ENCODE measurements around the gene GAS7. TPM values are rescaled to one million over a fixed set of nuclear protein-coding genes. Genes with fewer than 3 reads are reported as not detected.

The GAS7 gene
- polyA plus RNA-seq, 4 donors = 14.1 to 55.7 (median 22.5) TPM

- DNase-seq (ENCODE audit: low read depth in 4 of 4, low spot score in 3 of 4) = no peak
Measured at GRCh38 chr17:10172778-10173177, 25.6 kb downstream of the GAS7 start.

- no peak for DNase-seq (ENCODE audit: low read depth in 4 of 4, low spot score in 3 of 4)
Measured at GRCh38 chr17:10172241-10172741, 26.1 kb downstream of the GAS7 start.

GRCh38 chr17:10171581-10171981 lies 26.8 kb downstream of the GAS7 start:
- no peak for DNase-seq (ENCODE audit: low read depth in 4 of 4, low spot score in 3 of 4)

- DNase-seq (ENCODE audit: low read depth in 4 of 4, low spot score in 3 of 4) = no peak
Measured at GRCh38 chr17:10171122-10171571, 27.3 kb downstream of the GAS7 start.

- no peak for DNase-seq (ENCODE audit: low read depth in 4 of 4, low spot score in 3 of 4)
Measured at GRCh38 chr17:10170233-10170632, 28.2 kb downstream of the GAS7 start.

GRCh38 chr17:10169290-10169689 lies 29.1 kb downstream of the GAS7 start:
- no peak for DNase-seq (ENCODE audit: low read depth in 4 of 4, low spot score in 3 of 4)

- no peak for DNase-seq (ENCODE audit: low read depth in 4 of 4, low spot score in 3 of 4)
Measured at GRCh38 chr17:10166176-10166935, 32.0 kb downstream of the GAS7 start.

GRCh38 chr17:10162096-10162495 lies 36.3 kb downstream of the GAS7 start:
- DNase-seq (ENCODE audit: low read depth in 4 of 4, low spot score in 3 of 4) = no peak

- DNase-seq (ENCODE audit: low read depth in 4 of 4, low spot score in 3 of 4) = no peak
Measured at GRCh38 chr17:10161386-10161785, 37.0 kb downstream of the GAS7 start.

- DNase-seq (ENCODE audit: low read depth in 4 of 4, low spot score in 3 of 4) = no peak
Measured at GRCh38 chr17:10156948-10157607, 41.3 kb downstream of the GAS7 start.

- no peak for DNase-seq (ENCODE audit: low read depth in 4 of 4, low spot score in 3 of 4)
Measured at GRCh38 chr17:10156599-10156947, 41.8 kb downstream of the GAS7 start.

- DNase-seq (ENCODE audit: low read depth in 4 of 4, low spot score in 3 of 4) = no peak
Measured at GRCh38 chr17:10156077-10156435, 42.4 kb downstream of the GAS7 start.

GRCh38 chr17:10155371-10156076 lies 42.9 kb downstream of the GAS7 start:
- no peak for DNase-seq (ENCODE audit: low read depth in 4 of 4, low spot score in 3 of 4)

GRCh38 chr17:10151667-10152496 lies 46.5 kb downstream of the GAS7 start:
- no peak for DNase-seq (ENCODE audit: low read depth in 4 of 4, low spot score in 3 of 4)

- DNase-seq (ENCODE audit: low read depth in 4 of 4, low spot score in 3 of 4) = no peak
Measured at GRCh38 chr17:10149573-10150399, 48.6 kb downstream of the GAS7 start.

GRCh38 chr17:10147761-10148415 lies 50.5 kb downstream of the GAS7 start:
- no peak for DNase-seq (ENCODE audit: low read depth in 4 of 4, low spot score in 3 of 4)

- no peak for DNase-seq (ENCODE audit: low read depth in 4 of 4, low spot score in 3 of 4)
Measured at GRCh38 chr17:10147040-10147439, 51.4 kb downstream of the GAS7 start.

- no peak for DNase-seq (ENCODE audit: low read depth in 4 of 4, low spot score in 3 of 4)
Measured at GRCh38 chr17:10144982-10145381, 53.4 kb downstream of the GAS7 start.

GRCh38 chr17:10144456-10144855 lies 54.0 kb downstream of the GAS7 start:
- DNase-seq (ENCODE audit: low read depth in 4 of 4, low spot score in 3 of 4) = no peak
